CD4-positive, alpha-beta T cell treated with Interleukin-17A for 4 hours (primary cell): Measurements from ENCODE around the gene ZNF571.

ENCODE experiments used
- DNase-seq: peaks from one replicate; pipeline ENCODE4 v3.0.0-alpha.2; 2020; ENCODE audit warnings: mixed read lengths

The ZNF571 gene

DNA sequence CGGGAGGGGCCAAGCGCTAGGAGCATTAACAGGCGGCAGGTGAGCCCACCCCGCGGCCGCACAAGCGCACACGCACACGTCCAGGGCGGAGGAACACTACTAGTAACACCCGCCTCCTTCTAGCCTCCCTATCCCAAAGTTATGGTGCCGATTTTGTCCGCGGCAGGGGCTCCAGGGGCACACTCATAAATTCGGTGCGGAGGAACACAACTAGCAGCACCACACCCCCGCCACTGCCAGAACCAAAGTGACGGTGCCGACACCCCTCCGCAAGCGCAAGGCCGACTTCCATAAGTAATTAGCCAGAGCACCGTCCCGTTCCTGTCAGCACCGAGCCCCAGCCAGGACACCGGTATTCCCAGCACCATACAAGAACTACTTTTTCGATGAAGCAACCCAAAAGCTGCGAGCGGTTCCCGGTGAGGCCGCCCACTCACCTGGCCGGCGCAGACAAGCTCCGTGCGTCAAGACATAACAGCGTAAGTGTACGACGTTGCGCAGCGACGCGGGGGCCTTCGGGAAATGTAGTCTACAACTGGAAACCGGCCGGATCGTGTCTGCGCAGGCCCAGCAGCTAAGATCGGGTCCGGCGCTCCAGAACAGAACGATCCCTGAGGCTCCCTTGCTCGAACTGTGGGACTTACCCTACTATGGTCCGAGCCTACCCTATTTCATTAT is at the start of gene ZNF571, which contains the start of gene ZNF540:
Gene ZNF571 (minus strand): TSS at position 489 of the 678 bp plus-strand sequence. CDS start 8,116 bp downstream, outside the sequence.
Gene ZNF540 (plus strand): TSS at position 573 of the 678 bp plus-strand sequence. CDS start 3,572 bp downstream, outside the sequence.
- DNase-seq, result peak; percentile 94

GRCh38 chr19:37635076-37636056 is 40.8 kb upstream of the ZNF571 start:
- DNase-seq, result no peak

DNA sequence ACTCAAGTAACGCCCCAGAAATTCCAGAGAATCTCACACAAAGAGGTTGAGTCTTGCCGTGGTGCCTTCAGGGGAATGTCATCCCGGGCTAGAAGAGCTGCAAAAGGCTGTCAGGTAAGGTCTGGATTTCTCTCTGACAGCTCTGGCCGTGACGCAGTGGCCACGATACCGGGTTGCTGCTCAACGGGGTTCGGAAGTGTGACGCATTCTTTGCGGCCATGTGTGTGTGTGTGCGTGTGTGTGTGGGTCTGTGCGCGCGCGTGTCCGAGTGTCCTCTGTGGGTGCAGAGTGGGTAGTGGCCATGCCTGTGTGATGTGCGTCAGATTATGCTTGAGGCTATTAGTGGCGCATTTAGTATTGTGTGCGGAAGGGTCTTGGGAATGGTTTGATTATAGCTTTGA is 390 bp upstream of the ZNF571 start:
- DNase-seq, result peak; percentile 63

DNA sequence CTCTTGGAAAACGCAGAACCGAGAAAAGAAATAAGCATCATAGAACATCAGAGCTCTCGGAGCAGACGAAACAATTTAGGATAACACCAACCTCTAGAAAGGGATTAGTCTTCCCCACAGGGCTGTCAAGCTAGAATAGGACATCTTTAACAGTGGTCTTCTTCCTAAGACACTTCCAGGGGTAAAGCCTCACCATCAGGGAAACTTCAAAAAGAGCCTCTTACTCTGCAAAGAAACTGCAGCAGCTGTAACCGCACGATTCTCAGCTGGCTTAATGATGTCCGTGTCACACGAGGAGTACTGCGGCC is 642 bp downstream of the ZNF571 start:
- no peak for DNase-seq

- no peak for DNase-seq
Observed at GRCh38 chr19:37583340-37583739, 11.3 kb downstream of the ZNF571 start.

GRCh38 chr19:37572203-37572602 is 22.4 kb downstream of the ZNF571 start:
- DNase-seq, result no peak

GRCh38 chr19:37565370-37565669 is 29.3 kb downstream of the ZNF571 start:
- no peak for DNase-seq

DNA sequence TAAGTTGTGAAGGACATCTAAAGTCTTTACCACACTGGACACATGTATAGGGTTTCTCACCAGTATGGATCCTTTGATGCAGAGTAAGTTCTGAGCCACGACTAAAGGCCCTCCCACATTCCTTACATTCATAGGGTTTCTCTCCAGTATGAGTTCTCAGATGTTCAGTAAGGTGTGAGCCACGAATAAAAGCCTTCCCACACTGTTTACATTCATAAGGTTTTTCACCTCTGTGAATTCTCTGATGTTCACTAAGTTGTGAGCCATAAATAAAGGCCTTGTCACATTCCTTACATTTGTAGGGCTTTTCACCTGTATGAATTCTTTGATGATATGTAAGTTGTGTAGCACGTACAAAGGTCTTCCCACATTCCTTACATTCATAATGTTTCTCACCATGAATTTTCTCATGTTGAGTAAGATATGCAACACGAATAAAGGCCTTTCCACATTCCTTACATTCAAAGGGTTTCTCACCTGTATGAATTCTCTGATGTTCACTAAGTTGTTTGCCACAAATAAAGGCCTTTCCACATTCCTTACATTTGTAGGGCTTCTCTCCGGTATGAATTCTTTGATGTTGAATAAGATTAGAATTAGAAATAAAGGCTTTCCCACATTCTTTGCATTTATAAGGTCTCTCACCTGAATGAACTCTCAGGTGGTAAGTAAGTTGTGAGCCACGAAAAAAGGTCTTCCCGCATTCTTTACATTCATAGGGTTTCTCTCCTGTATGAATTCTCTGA is 29.8 kb downstream of the ZNF571 start:
- no peak for DNase-seq

DNA sequence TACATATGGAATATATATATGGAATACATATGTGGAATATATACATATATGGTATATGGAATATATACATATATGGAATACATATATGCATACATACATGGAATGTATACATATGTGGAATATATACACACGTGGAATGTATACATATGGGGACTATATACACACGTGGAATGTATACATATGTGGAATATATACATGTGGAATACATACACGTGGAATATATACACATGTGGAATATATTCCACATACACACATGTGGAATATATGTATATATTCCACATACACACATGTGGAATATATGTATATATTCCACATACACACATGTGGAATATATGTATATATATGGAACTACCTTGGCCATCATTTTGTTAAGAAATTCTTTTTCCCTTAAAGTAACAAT is 31.1 kb downstream of the ZNF571 start:
- no peak for DNase-seq

DNA sequence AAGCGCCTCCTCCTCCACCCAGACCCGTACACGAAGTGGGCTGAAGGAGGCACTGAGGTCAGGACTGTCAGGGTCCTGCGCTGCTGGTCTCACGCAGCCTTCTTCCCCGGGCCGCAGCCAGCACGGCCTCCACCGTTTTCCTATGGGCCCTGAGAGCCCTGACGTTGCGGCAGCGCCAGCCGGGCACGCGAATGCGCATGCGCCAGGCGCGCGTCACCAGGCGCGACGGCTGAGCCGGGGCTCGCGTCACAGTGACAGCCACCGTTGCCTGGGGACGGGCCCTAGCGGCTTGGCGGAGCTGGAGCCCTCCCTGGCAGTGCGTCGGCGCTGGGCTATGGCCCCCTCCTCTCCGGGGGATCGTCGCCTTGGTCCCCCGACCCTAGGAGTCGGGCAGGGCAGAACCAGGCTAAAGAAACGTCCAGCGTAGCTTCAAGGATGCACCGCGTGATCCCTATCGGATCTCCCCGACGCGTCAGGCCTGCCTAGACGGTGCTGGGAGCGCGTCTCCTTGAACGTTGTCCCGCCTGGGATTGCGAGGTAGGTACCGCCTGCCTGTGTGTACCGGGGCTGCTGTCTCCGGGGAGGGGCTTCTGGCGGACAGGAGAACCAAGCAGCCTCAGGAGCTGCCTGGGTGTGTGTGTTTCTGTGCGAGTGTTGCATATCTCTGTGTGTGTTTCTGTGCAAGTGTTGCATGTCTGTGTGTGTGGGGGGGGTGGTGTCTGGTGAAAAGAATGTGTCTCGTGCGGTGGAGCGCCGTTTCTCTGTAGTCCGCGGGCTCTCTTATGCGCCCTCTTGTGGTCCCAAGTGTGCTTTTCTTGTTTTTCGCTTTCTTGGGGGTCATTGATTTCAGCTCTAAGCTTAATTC is 43.2 kb downstream of the ZNF571 start:
- peak; percentile 39 for DNase-seq

- no peak for DNase-seq
Observed at GRCh38 chr19:37537391-37537947, 57.1 kb downstream of the ZNF571 start.

- DNase-seq, result no peak
Observed at GRCh38 chr19:37519890-37520289, 74.7 kb downstream of the ZNF571 start.
